Amygdala (tissue), 56 donors: ENCODE data around the gene CUX1.

Experiments
- DNase-seq, 56 donors: peaks; one replicate each; lab custom pipeline; 2025; lab: John Stamatoyannopoulos, UW

The CUX1 gene

DNA sequence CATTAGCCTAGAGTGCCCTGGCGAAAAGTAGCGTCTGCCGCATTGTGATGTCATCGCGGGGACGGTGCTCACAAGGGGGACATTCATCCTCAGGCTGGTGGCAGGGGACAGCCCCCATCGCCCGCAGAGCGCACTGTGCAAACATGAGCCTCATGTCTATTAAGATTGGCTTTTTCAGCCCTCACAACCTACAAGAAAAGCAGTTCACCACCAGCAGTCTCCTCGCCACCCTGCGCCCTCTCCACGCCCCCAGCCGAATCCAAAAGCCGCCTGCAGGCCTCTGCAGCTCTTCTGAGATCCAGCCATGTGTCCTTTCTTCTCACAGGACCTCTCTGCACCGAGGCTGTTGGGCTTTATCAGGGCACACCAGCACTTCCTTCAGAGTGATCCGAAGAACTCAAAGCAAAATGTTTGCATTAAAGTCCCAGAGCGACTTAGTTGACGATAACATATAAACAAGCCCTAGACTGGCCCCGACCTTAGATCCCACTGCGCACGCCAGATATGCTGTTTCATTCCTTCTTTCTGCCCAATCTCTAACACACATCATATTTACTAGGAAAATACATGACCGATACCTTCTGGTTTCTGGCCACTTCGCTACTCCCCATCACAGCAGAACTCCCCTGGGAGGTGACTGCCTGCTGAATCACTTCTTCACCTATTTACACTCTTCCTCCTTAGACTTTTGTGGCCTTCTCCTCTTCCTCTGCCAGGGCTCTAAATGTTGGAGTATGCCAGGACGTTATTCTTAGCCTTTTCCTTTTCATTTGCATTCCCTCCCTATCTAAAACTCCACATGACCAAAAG, 263.2 kb downstream of the CUX1 start:
- DNase-seq, result peak in 31 of 56 donors; percentile 6 to 64 (median 37)

DNA sequence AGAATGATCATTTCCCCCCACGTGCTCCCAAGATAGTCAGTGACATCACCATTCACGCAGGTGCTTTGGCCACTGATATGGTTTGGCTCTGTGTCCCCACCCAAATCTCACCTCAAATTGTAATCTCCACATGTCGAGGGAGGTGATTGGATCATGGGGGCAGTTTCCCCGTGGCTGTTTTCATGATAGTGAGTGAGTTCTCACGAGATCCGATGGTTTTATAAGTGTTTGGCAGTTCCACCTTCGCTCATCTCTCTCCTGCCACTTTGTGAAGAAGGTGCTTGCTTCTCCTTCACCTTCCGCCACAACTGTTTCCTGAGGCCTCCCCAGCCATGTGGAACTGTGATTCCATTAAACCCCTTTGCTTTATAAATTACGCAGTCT, 263.8 kb downstream of the CUX1 start:
- DNase-seq, result no peak

DNA sequence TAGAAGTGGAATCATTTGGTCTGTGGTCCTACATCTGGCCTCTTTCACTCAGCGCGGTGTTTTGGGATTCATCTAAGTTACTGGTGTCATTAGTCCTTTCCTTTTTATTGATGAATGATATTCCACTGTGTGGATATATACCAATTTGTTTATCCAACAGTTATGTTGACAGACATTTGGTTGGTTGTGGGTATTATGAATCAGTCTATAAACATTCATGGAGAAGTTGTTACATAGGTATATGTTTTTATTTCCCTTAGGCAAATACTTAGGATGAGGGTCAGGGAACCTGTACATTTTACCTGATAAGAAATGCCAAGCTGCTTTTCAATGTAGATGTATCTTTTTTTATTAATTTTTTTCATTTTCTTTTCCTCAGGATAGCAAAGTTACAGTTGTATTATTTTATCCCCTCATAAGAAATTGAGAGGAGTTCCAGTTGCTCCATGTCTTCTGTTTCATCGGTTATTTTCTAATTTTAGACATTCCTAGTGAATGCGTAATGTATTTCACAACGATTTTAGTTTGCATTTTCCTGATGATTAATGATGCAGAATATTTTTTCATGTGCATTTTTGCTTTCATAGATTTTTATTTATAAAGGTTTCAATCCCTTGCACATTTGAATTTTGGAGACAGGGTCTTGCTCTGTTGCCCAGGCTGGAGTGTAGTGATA, 265.4 kb downstream of the CUX1 start:
- DNase-seq, result no peak

DNA sequence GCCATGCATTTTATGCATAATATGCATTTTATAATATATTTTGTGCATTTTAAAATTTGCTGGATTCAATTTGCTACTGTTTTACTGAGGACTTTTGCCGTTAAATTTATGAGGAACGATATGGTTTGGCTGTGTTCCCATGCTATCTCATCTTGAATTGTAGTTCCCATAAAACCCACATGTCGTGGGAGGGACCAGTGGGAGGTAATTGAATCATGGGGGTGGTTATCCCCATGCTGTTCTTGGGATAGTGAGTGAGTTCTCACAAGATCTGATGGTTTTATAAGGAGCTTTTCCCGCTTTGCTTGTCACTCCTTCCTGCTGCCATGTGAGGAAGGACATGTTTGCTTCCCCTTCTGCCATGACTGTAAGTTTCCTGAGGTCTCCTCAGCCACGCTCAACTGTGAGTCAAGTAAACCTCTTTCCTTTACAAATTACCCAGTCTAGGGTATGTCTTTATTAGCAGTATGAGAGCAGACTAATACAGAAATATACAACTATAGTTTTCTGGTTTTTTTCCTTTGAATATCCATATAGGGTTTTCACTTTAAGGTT, 267.9 kb downstream of the CUX1 start:
- DNase-seq, result no peak

DNA sequence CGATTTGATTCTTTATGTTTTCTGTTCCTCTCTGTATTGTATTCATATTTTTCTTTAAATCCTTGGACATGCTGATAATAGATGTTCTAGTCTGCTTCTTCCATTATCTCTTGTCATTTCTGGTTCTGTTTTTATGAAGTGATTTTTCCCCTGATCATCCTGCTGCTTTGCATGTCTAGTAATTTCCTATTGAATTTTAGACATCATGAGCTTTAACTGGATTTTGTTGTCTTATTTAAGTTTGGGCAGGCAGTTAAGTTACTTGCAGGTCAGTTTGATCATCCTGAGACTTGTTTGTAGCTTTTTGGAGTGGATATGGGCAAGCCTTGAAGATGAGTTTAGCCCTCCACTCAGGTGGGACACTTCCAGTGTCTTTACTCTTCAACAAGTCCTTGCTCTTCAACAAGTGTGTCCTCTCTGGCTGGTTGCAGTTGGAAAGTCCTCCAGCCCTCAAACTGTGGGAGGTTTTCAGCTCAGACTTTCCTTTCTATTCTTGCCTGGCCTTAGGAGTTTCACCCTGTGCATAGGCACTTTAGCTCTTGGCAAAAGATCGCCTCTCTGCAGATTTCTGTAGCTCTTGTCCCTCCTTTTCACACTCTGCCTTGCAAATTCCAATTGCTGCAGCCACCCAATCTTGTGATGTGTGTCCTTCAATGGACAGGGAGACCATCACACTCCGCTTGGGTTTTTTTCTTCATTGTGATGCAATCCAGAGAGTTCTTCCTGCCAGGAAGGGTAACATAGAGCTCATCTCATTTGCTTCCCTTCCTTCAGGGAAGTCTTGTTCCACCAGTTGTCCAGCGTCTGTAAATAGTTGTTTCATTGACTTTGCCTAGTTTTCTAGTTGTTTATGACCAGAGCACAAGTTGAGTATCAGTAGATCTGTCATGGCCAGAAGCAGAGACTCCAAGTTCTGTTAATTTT, 272.0 kb downstream of the CUX1 start:
- DNase-seq, result no peak

DNA sequence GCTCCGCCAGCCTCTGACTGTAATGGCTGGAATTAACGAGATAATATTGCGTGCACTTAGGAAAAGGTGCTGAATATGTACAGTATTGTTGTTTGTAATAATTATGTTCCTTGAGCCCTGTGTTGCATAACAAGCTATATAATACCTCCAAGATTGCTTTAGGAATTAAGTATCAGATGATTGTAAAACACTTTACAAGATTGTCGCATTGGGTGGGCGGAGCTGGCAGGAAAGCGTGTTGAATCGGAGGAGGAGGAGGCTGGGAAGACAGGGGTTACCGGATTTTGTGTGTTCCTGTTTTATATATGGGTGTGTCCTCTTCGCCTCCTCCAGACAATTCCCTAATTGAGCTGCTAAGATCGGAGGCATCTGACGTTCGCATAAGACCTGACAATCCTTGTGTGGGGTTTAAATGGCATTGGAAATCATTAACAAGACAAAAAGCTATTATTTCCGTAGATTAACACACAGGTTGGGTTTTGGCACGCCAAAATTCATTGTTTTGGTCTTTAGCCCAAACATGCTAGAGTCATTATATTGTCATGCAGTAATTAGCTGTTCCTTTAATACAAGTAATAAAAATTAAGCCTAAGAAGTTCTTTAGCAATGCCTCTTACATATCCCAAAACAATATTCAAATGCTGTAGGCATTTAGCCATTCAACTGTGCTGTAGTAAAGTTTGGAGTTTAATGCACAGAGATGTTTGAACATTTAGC, 276.3 kb downstream of the CUX1 start:
- no peak for DNase-seq

DNA sequence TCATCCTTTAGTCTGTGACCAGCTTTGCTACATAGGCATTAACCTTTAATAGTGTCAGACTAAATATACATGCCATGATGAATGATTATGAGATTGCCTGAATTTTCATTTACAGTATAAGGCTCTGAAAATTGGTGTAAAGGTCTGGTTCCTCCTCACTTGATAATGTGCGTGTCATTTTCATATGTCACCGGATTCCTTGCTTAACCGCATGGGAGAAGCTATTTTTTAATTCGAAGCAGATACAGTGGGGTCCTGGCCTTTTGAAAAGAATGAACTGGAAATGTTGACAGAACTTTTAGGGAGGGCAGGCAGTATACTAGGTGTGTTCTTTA, 276.9 kb downstream of the CUX1 start:
- no peak for DNase-seq

DNA sequence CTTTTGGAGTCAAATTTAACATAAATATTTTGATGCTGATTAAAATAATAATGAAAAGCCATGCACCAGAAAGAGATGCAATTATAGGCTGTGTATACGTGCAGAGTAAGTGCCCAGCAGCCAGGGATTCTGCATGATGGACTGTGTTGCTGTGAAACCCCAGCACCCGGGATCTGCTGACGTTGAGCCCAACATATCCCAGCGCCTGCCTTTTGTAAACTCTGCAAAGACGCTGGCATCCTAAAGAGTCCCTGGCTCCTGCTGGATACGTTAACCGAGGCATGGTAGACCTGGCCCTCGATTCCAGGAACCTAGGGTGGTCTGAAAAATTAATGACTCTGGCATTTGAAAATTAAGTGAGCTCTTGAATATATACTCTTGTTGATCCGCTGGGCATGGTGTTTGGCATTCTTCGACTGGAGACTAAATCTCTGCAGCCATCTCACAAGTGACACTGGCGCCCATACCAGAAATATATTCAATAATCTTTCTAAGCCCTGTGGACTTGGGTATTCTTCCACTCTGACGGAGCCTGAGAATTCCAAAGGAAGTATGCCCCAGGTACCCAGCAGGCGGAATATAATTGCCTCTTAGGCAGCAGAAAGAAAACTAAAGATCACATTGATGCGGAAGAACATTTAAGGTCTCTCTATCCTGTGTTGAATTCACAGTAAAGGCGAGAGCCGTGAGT, 278.0 kb downstream of the CUX1 start:
- no peak for DNase-seq

DNA sequence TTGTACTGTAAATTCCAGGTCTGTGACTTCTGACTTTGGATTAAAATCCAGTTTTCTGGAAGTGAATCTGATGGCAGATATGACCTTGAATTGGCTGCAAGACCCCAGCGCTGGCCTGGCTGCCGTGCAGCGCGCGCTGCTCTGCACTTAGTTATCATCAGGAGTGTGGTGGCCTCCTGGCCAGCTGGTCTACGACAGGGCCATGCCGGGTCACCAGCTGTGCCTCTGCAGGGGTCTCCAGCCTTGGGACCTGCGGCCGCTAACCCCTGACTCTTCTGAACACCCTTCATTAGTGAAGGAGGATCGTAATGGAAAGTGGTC, 278.5 kb downstream of the CUX1 start:
- no peak for DNase-seq

DNA sequence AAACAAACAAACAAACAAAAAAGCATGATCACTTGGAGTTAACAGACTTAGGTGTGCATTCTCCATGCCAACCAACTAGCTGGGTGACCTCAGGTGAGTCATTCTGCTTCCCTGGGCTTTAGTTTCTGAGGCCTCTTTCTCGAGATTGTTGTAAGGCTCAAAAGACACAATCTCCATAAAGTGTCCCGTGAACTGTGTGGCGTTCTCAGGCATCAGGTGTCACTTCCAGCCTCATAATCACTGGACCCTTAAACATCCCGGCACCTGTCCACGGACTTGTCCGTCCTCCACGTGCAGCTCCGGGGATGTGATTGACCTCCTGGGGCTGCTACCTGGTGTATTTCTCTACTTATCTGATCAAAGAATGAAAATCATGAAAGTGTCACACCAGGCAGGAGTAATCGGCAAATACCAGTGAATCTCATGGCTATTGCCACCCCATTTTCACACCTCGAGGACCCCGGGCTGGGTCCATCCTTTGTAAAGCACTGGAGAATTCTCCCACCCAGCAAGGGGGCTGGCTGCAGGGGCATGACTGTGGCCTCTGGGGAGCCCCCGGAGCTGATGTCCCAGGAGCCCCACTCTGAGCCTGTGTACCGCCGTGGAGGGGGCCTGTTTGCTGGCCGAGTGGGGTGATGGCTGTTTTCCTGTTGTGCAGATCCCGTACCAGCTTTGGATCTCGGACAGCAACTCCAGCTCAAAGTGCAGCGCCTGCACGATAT, 279.4 kb downstream of the CUX1 start:
- no peak for DNase-seq

DNA sequence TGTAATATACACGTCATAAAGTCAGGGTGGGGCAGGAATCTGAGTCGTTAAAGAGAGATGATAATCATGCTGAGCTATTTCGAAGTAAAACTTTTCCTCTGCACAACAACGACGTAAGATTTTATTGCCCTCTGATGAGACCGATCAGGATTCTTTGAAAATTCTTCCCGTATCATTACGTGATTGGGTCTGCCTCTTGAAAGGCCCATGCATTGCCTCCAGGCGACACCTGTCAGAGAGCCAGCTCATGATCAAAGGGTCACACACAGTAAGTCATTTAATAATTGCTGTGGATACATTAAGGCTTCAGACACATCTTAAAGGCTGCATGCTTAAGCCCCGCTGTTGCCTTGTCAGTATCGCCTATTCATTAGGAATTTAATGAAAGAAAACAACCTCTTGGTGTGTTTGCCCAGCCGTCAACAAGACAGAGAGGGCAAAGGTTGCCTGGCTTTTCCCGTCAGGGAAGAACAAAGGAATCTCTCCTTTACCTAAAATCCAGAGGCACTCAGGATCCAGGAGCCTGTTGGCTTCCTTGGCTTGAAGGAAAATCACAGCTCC, 280.3 kb downstream of the CUX1 start:
- no peak for DNase-seq

DNA sequence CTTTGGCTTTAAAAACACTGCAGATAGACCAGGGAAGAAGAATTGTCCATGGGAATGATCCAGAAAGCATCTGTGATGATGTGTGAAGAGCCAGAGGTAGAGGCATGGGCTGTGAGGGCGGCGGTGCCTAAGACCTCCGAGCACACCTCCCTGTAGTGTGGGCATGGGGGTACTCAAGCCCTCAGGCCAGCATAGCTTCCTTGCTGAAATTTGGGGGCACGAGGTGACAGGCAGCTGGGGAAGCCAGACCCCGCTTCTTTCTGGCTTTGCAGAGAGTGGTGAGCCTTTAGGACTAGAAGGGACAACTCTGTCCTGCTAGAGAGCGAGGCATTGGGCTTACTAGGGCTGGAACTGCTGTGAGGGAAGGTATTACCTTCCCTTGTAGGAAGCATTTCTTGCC, 281.6 kb downstream of the CUX1 start:
- no peak for DNase-seq

DNA sequence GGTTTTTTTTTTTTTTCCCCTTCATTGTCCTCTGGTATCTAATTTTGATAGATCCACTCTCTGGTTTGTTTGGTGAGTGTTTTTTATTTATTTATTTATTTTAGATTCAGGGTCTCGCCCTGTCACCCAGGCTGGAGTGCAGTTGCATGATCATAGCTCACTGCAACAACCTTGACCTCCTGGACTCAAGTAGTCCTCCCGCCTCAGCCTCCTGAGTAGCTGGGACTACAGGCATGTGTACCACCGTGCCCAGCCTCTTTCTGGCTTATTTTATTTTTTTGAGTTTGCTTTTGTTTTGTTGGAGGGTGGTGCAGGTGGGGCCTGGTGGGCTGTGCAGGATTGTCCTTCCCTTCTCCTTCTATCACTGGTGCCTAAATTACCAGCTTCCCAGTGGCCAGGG, 282.0 kb downstream of the CUX1 start:
- no peak for DNase-seq

DNA sequence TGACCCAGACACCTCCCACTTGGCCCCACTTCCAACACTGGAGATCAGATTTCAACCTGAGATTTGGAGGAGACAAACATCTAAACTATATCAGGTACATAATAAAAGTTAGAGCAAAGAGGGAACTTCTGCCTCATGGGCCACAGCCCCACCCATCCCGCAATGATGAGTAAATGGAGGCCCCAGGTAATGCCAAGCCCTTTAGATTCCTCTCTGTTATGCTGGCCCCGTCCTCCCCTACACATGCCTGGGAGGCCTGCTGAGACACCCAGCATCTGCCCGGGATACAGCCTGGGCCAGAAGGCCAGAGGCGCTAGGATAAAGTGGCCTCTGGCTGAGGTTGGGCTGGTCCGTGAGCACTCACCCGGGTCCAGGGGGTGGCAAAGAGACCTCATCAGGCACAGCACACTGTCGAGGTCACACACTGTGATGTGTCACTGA, 283.7 kb downstream of the CUX1 start:
- no peak for DNase-seq

DNA sequence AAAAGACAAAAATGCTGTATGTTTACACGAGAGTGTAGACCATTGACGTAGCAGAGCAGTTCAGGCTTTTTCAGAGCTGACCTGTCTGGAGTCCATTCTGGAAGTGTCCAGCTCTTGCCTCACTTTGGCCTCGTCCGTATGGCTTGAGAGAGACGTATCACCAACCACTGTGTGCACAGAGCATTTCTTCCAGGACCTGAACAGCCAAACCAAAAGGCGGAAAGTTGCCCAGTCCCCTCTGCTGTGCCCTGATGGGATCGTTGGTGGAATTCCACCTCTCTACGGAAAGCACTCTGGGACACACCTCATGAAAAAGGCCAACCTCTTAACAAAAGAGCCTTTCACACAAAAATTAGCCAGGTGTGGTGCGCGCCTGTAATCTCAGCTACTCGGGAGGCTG, 284.5 kb downstream of the CUX1 start:
- no peak for DNase-seq

DNA sequence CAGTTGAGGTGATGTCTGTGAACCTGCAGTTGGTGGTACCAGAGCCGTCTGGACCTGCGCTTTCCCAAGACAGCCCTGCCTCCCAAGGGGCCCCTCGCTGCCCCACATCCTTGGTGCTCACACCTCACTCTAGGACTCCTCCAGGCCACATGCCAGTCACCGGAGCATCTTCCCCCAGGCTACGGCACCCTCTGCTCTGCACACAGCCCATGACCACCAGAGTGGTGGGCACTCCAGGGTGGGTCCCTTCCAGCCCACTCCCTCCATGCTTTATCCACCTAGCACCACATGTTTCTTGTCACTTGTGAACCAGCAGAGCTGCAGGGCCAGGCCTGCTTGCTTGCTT, 285.6 kb downstream of the CUX1 start:
- no peak for DNase-seq

DNA sequence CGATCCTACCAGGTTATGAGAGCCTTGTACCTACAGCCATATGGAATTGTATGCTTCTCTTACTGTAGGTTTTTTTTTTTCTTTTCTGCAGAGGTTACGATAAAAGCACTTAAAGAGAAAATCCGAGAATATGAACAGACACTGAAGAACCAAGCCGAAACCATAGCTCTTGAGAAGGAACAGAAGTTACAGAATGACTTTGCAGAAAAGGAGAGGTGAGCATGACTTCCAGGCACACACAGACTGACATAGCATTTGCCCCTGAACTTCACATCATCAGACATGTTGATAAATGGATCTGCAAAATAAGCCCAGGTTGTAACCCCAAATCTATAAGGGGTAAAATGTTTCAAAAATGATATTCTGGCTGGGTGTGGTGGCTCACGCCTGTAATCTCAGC, 286.8 kb downstream of the CUX1 start:
- DNase-seq, result no peak

DNA sequence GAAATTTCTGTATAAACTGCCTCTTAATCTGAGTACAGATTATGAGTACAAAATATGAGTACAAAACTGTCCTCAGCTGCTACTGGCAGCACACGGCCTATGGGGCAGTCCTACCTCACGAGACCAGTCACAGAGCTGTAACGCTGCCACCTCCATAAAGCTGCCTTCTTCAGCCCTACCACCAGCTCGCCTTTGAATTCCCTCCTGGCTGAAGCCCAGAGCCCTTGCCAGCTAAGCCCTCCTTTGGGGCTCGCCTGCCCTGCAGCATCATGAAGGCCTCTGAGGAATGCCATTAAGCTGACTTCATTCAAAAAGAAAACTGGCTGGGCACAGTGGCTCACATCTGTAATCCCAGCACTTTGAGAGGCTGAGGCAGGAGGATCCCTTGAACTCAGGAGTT, 289.2 kb downstream of the CUX1 start:
- DNase-seq, result no peak

DNA sequence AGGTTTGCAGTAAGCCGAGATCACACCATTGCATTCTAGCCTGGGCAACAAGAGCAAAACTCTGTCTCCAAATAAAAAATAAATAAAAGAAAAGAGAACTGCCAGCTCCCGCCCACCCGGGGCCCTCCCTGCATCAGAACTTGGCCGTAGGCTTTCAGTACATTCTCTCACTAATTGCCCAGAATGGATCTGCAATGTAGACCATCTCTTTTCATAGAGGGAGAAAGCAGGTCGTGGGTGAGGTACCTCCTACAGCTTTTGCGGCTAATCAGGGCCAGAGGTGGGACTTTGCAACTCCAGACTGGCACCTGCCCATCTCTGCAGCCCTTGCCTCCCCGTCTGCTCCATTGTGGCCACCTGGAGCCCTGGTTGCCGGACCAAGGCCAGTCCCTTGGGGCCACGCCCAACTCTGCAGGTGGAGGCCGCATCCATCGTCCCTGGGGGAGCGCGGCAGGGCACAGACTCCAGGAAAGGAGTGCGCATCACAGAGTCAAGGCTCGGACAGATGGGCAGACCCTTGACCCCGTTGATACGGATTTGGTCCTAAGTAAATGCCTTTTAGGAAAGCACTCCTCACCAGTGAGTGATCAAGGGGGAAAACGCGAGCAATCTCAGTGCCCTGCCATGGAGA, 290.2 kb downstream of the CUX1 start:
- no peak for DNase-seq
